Neural progenitor cell (in vitro differentiated cells): ENCODE data around the gene LMO4. TPM values are rescaled to one million over a fixed set of nuclear protein-coding genes. Genes with fewer than 3 reads are reported as not detected.

Experiments
- DNase-seq: peaks from one replicate; pipeline ENCODE4 v3.0.0-alpha.2; 2016; ENCODE audit warnings: low spot score
- H2AFZ ChIP-seq: fragments of 200-600 bp; sonication (generic); replicated peaks from 2 replicates; pipeline ENCODE4 v1.6.1; 2016; ENCODE audit warnings: antibody characterized with exemption
- H3F3A ChIP-seq: fragments of 200-600 bp; sonication (generic); 2 replicates; pipeline ENCODE4 v1.6.1; 2016; ENCODE audit warnings: antibody characterized with exemption, low read depth
- H3K27ac ChIP-seq: fragments of 200-600 bp; sonication (generic); 2 replicates; pipeline ENCODE4 v1.5.1; 2016; ENCODE audit warnings: mild to moderate bottlenecking
- H3K27me3 ChIP-seq: fragments of 200-600 bp; sonication (generic); 2 replicates; pipeline ENCODE4 v1.6.1; 2016; ENCODE audit warnings: mild to moderate bottlenecking, moderate library complexity
- H3K36me3 ChIP-seq: fragments of 200-600 bp; sonication (generic); 2 replicates; pipeline ENCODE4 v1.5.1; 2016
- H3K4me1 ChIP-seq: fragments of 200-600 bp; sonication (generic); 2 replicates; pipeline ENCODE4 v1.6.1; 2016; ENCODE audit warnings: mixed run types
- H3K4me2 ChIP-seq: fragments of 200-600 bp; sonication (generic); 2 replicates; pipeline ENCODE4 v1.6.1; 2016
- H3K4me3 ChIP-seq: fragments of 200-600 bp; sonication (generic); 2 replicates; pipeline ENCODE4 v1.5.1; 2016
- H3K79me2 ChIP-seq: fragments of 200-600 bp; sonication (generic); 2 replicates; pipeline ENCODE4 v1.6.1; 2016; ENCODE audit warnings: low read depth
- H3K9ac ChIP-seq: fragments of 200-600 bp; sonication (generic); 2 replicates; pipeline ENCODE4 v1.6.1; 2016
- H3K9me3 ChIP-seq: fragments of 200-600 bp; sonication (generic); 2 replicates; pipeline ENCODE4 v1.5.1; 2016; ENCODE audit warnings: low read depth
- H4K20me1 ChIP-seq: fragments of 200-600 bp; sonication (generic); 2 replicates; pipeline ENCODE4 v1.6.1; 2016; ENCODE audit warnings: low read depth
- H3K27ac Mint-ChIP-seq: 3 replicates; pipeline ENCODE4 v1.8.0; 2021; ENCODE audit warnings: mixed read lengths
- H3K27me3 Mint-ChIP-seq: 2 replicates; pipeline ENCODE4 v1.8.0; 2022; ENCODE audit warnings: low read depth, mild to moderate bottlenecking, inconsistent platforms, moderate library complexity, mixed read lengths; ENCODE audit not compliant: insufficient read depth
- H3K36me3 Mint-ChIP-seq: 3 replicates; pipeline ENCODE4 v1.8.0; 2021; ENCODE audit warnings: mixed read lengths
- H3K4me1 Mint-ChIP-seq: 3 replicates; pipeline ENCODE4 v1.8.0; 2021; ENCODE audit warnings: mixed read lengths
- H3K4me3 Mint-ChIP-seq: 3 replicates; pipeline ENCODE4 v1.8.0; 2021; ENCODE audit warnings: mild to moderate bottlenecking, moderate library complexity, mixed read lengths
- H3K9me3 Mint-ChIP-seq: 3 replicates; pipeline ENCODE4 v1.8.0; 2020; ENCODE audit warnings: mixed read lengths
- CTCF ChIP-seq: fragments of 200-600 bp; sonication (generic); IDR thresholded peaks from 2 replicates; pipeline ENCODE4 v1.5.1; 2017; ENCODE audit warnings: antibody characterized with exemption, mild to moderate bottlenecking
- EZH2 ChIP-seq: fragments of 200-600 bp; sonication (generic); IDR thresholded peaks from 2 replicates; pipeline ENCODE4 v1.6.1; 2017; ENCODE audit warnings: antibody characterized with exemption, mild to moderate bottlenecking, moderate library complexity
- EZH2phosphoT487 ChIP-seq: fragments of 200-600 bp; sonication (generic); IDR thresholded peaks from 2 replicates; pipeline ENCODE4 v1.6.1; 2017; ENCODE audit warnings: antibody characterized with exemption
- total RNA-seq: library from RNA; depleted of rRNA; stranded (reverse); fragments of >200 nt; gene quantifications from 2 replicates; pipeline ENCODE4 v1.2.3, GENCODE V29; 2015; ENCODE audit warnings: low replicate concordance

Gene LMO4
- total RNA-seq, 1 donor from 2014 or later = 112 TPM

GRCh38 chr1:87300628-87301027 is 28.1 kb upstream of the LMO4 start:
- no peak overlapping the region for H3K27ac Mint-ChIP-seq
- no peak overlapping the region for H3K9ac ChIP-seq
- H3K9me3 ChIP-seq = no peaks in the 10 kb centered on the region
- H3K36me3 Mint-ChIP-seq = no peaks in the 10 kb centered on the region
- H3K27me3 ChIP-seq = no peaks in the 10 kb centered on the region
- no peaks in the 10 kb centered on the region for H3F3A ChIP-seq
- peaks cover 15% of the 10 kb centered on the region for H3K27me3 Mint-ChIP-seq
- no peak overlapping the region for H3K4me3 Mint-ChIP-seq
- no peak overlapping the region for H2AFZ ChIP-seq
- no peak overlapping the region for H3K27ac ChIP-seq
- no peak for DNase-seq
- no peaks in the 10 kb centered on the region for H3K36me3 ChIP-seq
- no peaks in the 10 kb centered on the region for H3K9me3 Mint-ChIP-seq
- H3K4me1 Mint-ChIP-seq = peaks cover 3% of the 10 kb centered on the region
- no peaks in the 10 kb centered on the region for H4K20me1 ChIP-seq
- TF ChIP-seq EZH2 (no peak), CTCF (no peak), EZH2phosphoT487 (no peak)
- H3K79me2 ChIP-seq = no peaks in the 10 kb centered on the region
- H3K4me2 ChIP-seq = no peak overlapping the region
- no peak overlapping the region for H3K4me3 ChIP-seq
- H3K4me1 ChIP-seq = peaks cover 10% of the 10 kb centered on the region

GRCh38 chr1:87305151-87305550 is 23.5 kb upstream of the LMO4 start:
- Histone ChIP-seq H3K27ac (no peak overlapping the region), H3K4me1 (peaks cover 4% of the 10 kb centered on the region), H3K9me3 (no peaks in the 10 kb centered on the region), H3K36me3 (no peaks in the 10 kb centered on the region), H3K4me3 (no peak overlapping the region), H3K9ac (no peak overlapping the region), H3F3A (no peaks in the 10 kb centered on the region), H3K4me2 (no peak overlapping the region), H4K20me1 (no peaks in the 10 kb centered on the region), H3K79me2 (no peaks in the 10 kb centered on the region), H3K27me3 (no peaks in the 10 kb centered on the region), H2AFZ (no peak overlapping the region)
- H3K9me3 Mint-ChIP-seq = no peaks in the 10 kb centered on the region
- TF ChIP-seq EZH2 (no peak), CTCF (no peak), EZH2phosphoT487 (no peak)
- H3K27me3 Mint-ChIP-seq = peaks cover 11% of the 10 kb centered on the region
- peaks cover 6% of the 10 kb centered on the region for H3K4me1 Mint-ChIP-seq
- H3K36me3 Mint-ChIP-seq = no peaks in the 10 kb centered on the region
- no peak overlapping the region for H3K27ac Mint-ChIP-seq
- H3K4me3 Mint-ChIP-seq = no peak overlapping the region
- DNase-seq = no peak

GRCh38 chr1:87305762-87306161 is 22.9 kb upstream of the LMO4 start:
- no peaks in the 10 kb centered on the region for H3K27me3 ChIP-seq
- no peak overlapping the region for H3K27ac Mint-ChIP-seq
- H3K36me3 Mint-ChIP-seq = no peaks in the 10 kb centered on the region
- H3K4me1 Mint-ChIP-seq = peaks cover 11% of the 10 kb centered on the region
- TF ChIP-seq EZH2 (no peak), CTCF (no peak)
- H2AFZ ChIP-seq = no peak overlapping the region
- H3K27me3 Mint-ChIP-seq = peaks cover 11% of the 10 kb centered on the region
- no peaks in the 10 kb centered on the region for H3K9me3 Mint-ChIP-seq
- DNase-seq = no peak
- H3K9ac ChIP-seq = no peak overlapping the region
- no peak overlapping the region for H3K4me3 Mint-ChIP-seq
- H3K9me3 ChIP-seq = no peaks in the 10 kb centered on the region
- H3K4me1 ChIP-seq = peaks cover 7% of the 10 kb centered on the region
- no peak overlapping the region for H3K27ac ChIP-seq
- no peaks in the 10 kb centered on the region for H3F3A ChIP-seq
- H3K36me3 ChIP-seq = no peaks in the 10 kb centered on the region
- no peak overlapping the region for H3K4me3 ChIP-seq
- H3K79me2 ChIP-seq = no peaks in the 10 kb centered on the region
- no peak overlapping the region for H3K4me2 ChIP-seq
- H4K20me1 ChIP-seq = no peaks in the 10 kb centered on the region

- no peak overlapping the region for H3K27ac Mint-ChIP-seq
- Histone ChIP-seq H3K27me3 (no peaks in the 10 kb centered on the region), H2AFZ (no peak overlapping the region)
These were observed 21.4 kb upstream of the LMO4 start for GRCh38 chr1:87307306-87307705.

More at GRCh38 chr1:87307306-87307705, 21.4 kb upstream of the LMO4 start:
- Mint-ChIP-seq H3K9me3 (no peaks in the 10 kb centered on the region), H3K4me3 (no peak overlapping the region), H3K36me3 (no peaks in the 10 kb centered on the region), H3K4me1 (peaks cover 12% of the 10 kb centered on the region), H3K27me3 (peaks cover 6% of the 10 kb centered on the region)
- TF ChIP-seq EZH2phosphoT487 = no peak
- TF ChIP-seq EZH2 = no peak
- TF ChIP-seq CTCF = no peak
- Histone ChIP-seq H3K79me2 (no peaks in the 10 kb centered on the region), H3K4me3 (no peak overlapping the region), H3K27ac (no peak overlapping the region), H3K36me3 (no peaks in the 10 kb centered on the region), H3F3A (no peaks in the 10 kb centered on the region), H3K4me2 (no peak overlapping the region), H3K9ac (no peak overlapping the region), H3K4me1 (peaks cover 15% of the 10 kb centered on the region), H3K9me3 (no peaks in the 10 kb centered on the region), H4K20me1 (no peaks in the 10 kb centered on the region)
- DNase-seq = no peak
